ENCODE results near the gene PEX12.
A peak's percentile ranks its signal among the peaks of the same experiment; 100 is the strongest.
"Not testable (repeated sequence)": the region's sequence is repeated elsewhere in the genome, so short reads cannot be mapped to it uniquely, and the experiment has no call there.

PEX12 gene

GRCh38 chr17:35578197-35578928 is at the start of gene PEX12:
TSS of gene PEX12 (minus strand) at chr17:35578571. CDS start at chr17:35578021, 550 bp downstream.
- peak; percentile 72 for DNase-seq (ENCODE audit: low read depth)

GRCh38 chr17:35627417-35627816 is 49.0 kb upstream of the PEX12 start:
- no peak for DNase-seq (ENCODE audit: low read depth)

GRCh38 chr17:35621768-35622167 is 43.4 kb upstream of the PEX12 start:
- no peak for DNase-seq (ENCODE audit: low read depth)

GRCh38 chr17:35618628-35619027 is 40.3 kb upstream of the PEX12 start:
- no peak for DNase-seq (ENCODE audit: low read depth)

GRCh38 chr17:35617505-35617904 is 39.1 kb upstream of the PEX12 start:
- no peak for DNase-seq (ENCODE audit: low read depth)

GRCh38 chr17:35616536-35616935 is 38.2 kb upstream of the PEX12 start:
- no peak for DNase-seq (ENCODE audit: low read depth)

GRCh38 chr17:35614810-35615209 is 36.4 kb upstream of the PEX12 start:
- DNase-seq (ENCODE audit: low read depth): no peak

GRCh38 chr17:35612924-35613521 is 34.7 kb upstream of the PEX12 start:
- DNase-seq (ENCODE audit: low read depth): no peak

GRCh38 chr17:35610746-35611145 is 32.4 kb upstream of the PEX12 start:
- not testable (repeated sequence) for DNase-seq (ENCODE audit: low read depth)

- no peak for DNase-seq (ENCODE audit: low read depth)
Observed at GRCh38 chr17:35609831-35610230, 31.5 kb upstream of the PEX12 start.

- no peak for DNase-seq (ENCODE audit: low read depth)
Observed at GRCh38 chr17:35607239-35607847, 29.0 kb upstream of the PEX12 start.

- no peak for DNase-seq (ENCODE audit: low read depth)
Observed at GRCh38 chr17:35605678-35606077, 27.3 kb upstream of the PEX12 start.

- no peak for DNase-seq (ENCODE audit: low read depth)
Observed at GRCh38 chr17:35603674-35604073, 25.3 kb upstream of the PEX12 start.

- DNase-seq (ENCODE audit: low read depth): no peak
Observed at GRCh38 chr17:35597604-35598003, 19.2 kb upstream of the PEX12 start.

- DNase-seq (ENCODE audit: low read depth): no peak
Observed at GRCh38 chr17:35596530-35597233, 18.3 kb upstream of the PEX12 start.

- DNase-seq (ENCODE audit: low read depth): no peak
Observed at GRCh38 chr17:35596072-35596471, 17.7 kb upstream of the PEX12 start.

GRCh38 chr17:35588196-35588920 is 10.0 kb upstream of the PEX12 start:
- DNase-seq (ENCODE audit: low read depth): no peak

- DNase-seq (ENCODE audit: low read depth): peak; percentile 95
Observed at GRCh38 chr17:35587074-35587961, 8.9 kb upstream of the PEX12 start, which contains the start of gene AP2B1. TSS of gene AP2B1 (plus strand) at chr17:35587322. CDS start at chr17:35594031, 6,709 bp downstream.

- no peak for DNase-seq (ENCODE audit: low read depth)
Observed at GRCh38 chr17:35586569-35587073, 8.2 kb upstream of the PEX12 start.

- no peak for DNase-seq (ENCODE audit: low read depth)
Observed at GRCh38 chr17:35584061-35584460, 5.7 kb upstream of the PEX12 start.
